Stimulated activated CD8-positive, alpha-beta memory T cell treated with anti-CD3 and anti-CD28 coated beads, Interleukin-12 subunit alpha, Interleukin-12 subunit beta, amount 100 ng/mL, for 24 hours (primary cell): Measurements from ENCODE around the gene ANKRD34B.

Source experiments
- DNase-seq: peaks from one replicate; pipeline ENCODE4 v3.0.0-alpha.2; 2020; ENCODE audit errors: extremely low read depth

The ANKRD34B gene

GRCh38 chr5:80569086-80569960, 757 bp downstream of the ANKRD34B start:
- DNase-seq, result no peak

- no peak for DNase-seq
Measured at GRCh38 chr5:80568251-80568650, 1.8 kb downstream of the ANKRD34B start.

GRCh38 chr5:80566711-80567259, 3.3 kb downstream of the ANKRD34B start:
- DNase-seq, result no peak

- no peak for DNase-seq
Measured at GRCh38 chr5:80565330-80565729, 4.8 kb downstream of the ANKRD34B start.

GRCh38 chr5:80559244-80559643, 10.8 kb downstream of the ANKRD34B start:
- DNase-seq, result no peak

- no peak for DNase-seq
Measured at GRCh38 chr5:80555099-80555498, 15.0 kb downstream of the ANKRD34B start.

- DNase-seq, result no peak
Measured at GRCh38 chr5:80554646-80555045, 15.4 kb downstream of the ANKRD34B start.

- no peak for DNase-seq
Measured at GRCh38 chr5:80541392-80541791, 28.7 kb downstream of the ANKRD34B start.

GRCh38 chr5:80540691-80541090, 29.4 kb downstream of the ANKRD34B start:
- DNase-seq, result no peak

- DNase-seq, result no peak
Measured at GRCh38 chr5:80516826-80517225, 53.3 kb downstream of the ANKRD34B start.

- no peak for DNase-seq
Measured at GRCh38 chr5:80509362-80509761, 60.7 kb downstream of the ANKRD34B start.

GRCh38 chr5:80508844-80509243, 61.2 kb downstream of the ANKRD34B start:
- no peak for DNase-seq

- no peak for DNase-seq
Measured at GRCh38 chr5:80507663-80508062, 62.4 kb downstream of the ANKRD34B start.
